ENCODE measurements around the gene KRTAP9-8. TPM values are rescaled to one million over a fixed set of nuclear protein-coding genes. Genes with fewer than 3 reads are reported as not detected.
"Not testable (repeated sequence)": the region's sequence is repeated elsewhere in the genome, so short reads cannot be mapped to it uniquely, and the experiment has no call there.

KRTAP9-8 gene
- total RNA-seq, 2 donors from 2014 or later, result not detected

- TF ChIP-seq CTCF (conservative IDR thresholded peaks at IDR 0.05), result no peak
- Histone ChIP-seq H3K9ac (ENCODE audit: extremely low read depth, low read length, poor library complexity, severe bottlenecking) (no peak overlapping the region), H3K9me3 (ENCODE audit: control insufficient read depth, low read length) (no peaks in the 10 kb centered on the region), H3K27me3 (ENCODE audit: control insufficient read depth, insufficient read depth, low read length, poor library complexity, severe bottlenecking) (peaks cover 23% of the 10 kb centered on the region), H3K4me3 (ENCODE audit: low read length) (no peak overlapping the region), H3K36me3 (ENCODE audit: control insufficient read depth, insufficient read depth, low read length) (no peaks in the 10 kb centered on the region), H3K4me1 (ENCODE audit: control insufficient read depth, insufficient read depth, low read length) (no peaks in the 10 kb centered on the region), H3K27ac (ENCODE audit: low read depth, low read length) (no peak overlapping the region)
- no peak overlapping the region for H3K4me3 Mint-ChIP-seq
- 90 to 100% methylated on average over 1 of the region's 1 CpG for WGBS, 2 experiments (ENCODE audit: insufficient coverage in 1 of 2, insufficient read length in 1 of 2)
- no peaks in the 10 kb centered on the region for H3K9me3 Mint-ChIP-seq
- peaks cover 9% of the 10 kb centered on the region for H3K27me3 Mint-ChIP-seq (ENCODE audit: insufficient read depth)
- no peaks in the 10 kb centered on the region for H3K36me3 Mint-ChIP-seq (ENCODE audit: low read depth)
- H3K4me1 Mint-ChIP-seq, result no peaks in the 10 kb centered on the region
- no peak for DNase-seq
- H3K27ac Mint-ChIP-seq, result no peak overlapping the region
Observed at GRCh38 chr17:41271858-41272257, 34.1 kb downstream of the KRTAP9-8 start.

GRCh38 chr17:41275648-41276190 is 37.9 kb downstream of the KRTAP9-8 start, which contains the start of gene KRTAP9-7:
KRTAP9-7 (plus strand) TSS chr17:41275698; CDS start chr17:41275698, 0 bp downstream.
- H3K36me3 Mint-ChIP-seq (ENCODE audit: low read depth); H3K4me3 Mint-ChIP-seq; H3K9ac ChIP-seq (ENCODE audit: extremely low read depth, low read length, poor library complexity, severe bottlenecking); DNase-seq; H3K27ac Mint-ChIP-seq; H3K9me3 ChIP-seq (ENCODE audit: control insufficient read depth, low read length); H3K36me3 ChIP-seq (ENCODE audit: control insufficient read depth, insufficient read depth, low read length); H3K4me1 ChIP-seq (ENCODE audit: control insufficient read depth, insufficient read depth, low read length); H3K9me3 Mint-ChIP-seq; H3K4me3 ChIP-seq (ENCODE audit: low read length); H3K4me1 Mint-ChIP-seq; H3K27me3 Mint-ChIP-seq (ENCODE audit: insufficient read depth); H3K27ac ChIP-seq (ENCODE audit: low read depth, low read length): not testable (repeated sequence)
- 80% methylated on average over 3 of the region's 3 CpGs; no CpG with 5 or more reads in 1 of the 2 experiments for WGBS, 2 experiments (ENCODE audit: insufficient coverage in 1 of 2, insufficient read length in 1 of 2)
- peaks cover 31% of the 10 kb centered on the region for H3K27me3 ChIP-seq (ENCODE audit: control insufficient read depth, insufficient read depth, low read length, poor library complexity, severe bottlenecking)

GRCh38 chr17:41278176-41278955 is 40.6 kb downstream of the KRTAP9-8 start:
- H3K4me1 ChIP-seq (ENCODE audit: control insufficient read depth, insufficient read depth, low read length), result no peaks in the 10 kb centered on the region
- Mint-ChIP-seq H3K27me3 (ENCODE audit: insufficient read depth) (peaks cover 9% of the 10 kb centered on the region), H3K9me3 (no peaks in the 10 kb centered on the region), H3K4me1 (no peaks in the 10 kb centered on the region), H3K4me3 (no peak overlapping the region), H3K36me3 (ENCODE audit: low read depth) (no peaks in the 10 kb centered on the region), H3K27ac (no peak overlapping the region)
- WGBS, 2 experiments (ENCODE audit: insufficient coverage in 1 of 2, insufficient read length in 1 of 2), result 80 to 93% methylated on average over 3 of the region's 3 CpGs
- no peak overlapping the region for H3K9ac ChIP-seq (ENCODE audit: extremely low read depth, low read length, poor library complexity, severe bottlenecking)
- no peaks in the 10 kb centered on the region for H3K9me3 ChIP-seq (ENCODE audit: control insufficient read depth, low read length)
- H3K36me3 ChIP-seq (ENCODE audit: control insufficient read depth, insufficient read depth, low read length), result no peaks in the 10 kb centered on the region
- H3K27ac ChIP-seq (ENCODE audit: low read depth, low read length), result no peak overlapping the region
- H3K27me3 ChIP-seq (ENCODE audit: control insufficient read depth, insufficient read depth, low read length, poor library complexity, severe bottlenecking), result peaks cover 31% of the 10 kb centered on the region
- no peak overlapping the region for H3K4me3 ChIP-seq (ENCODE audit: low read length)
- no peak for DNase-seq
- no peak for TF ChIP-seq CTCF (conservative IDR thresholded peaks at IDR 0.05)
